Measurements from ENCODE around the gene PPP1R15A.

- TF ChIP-seq RAD21 (IDR thresholded peaks at IDR 0.05; ENCODE audit: low read depth) = no peak
- TF ChIP-seq REST (IDR thresholded peaks at IDR 0.05; ENCODE audit: low read depth) = no peak
- TF ChIP-seq EGR1 (IDR thresholded peaks at IDR 0.05) = no peak
Measured at GRCh38 chr19:48878196-48879024, 6.2 kb downstream of the PPP1R15A start.

All from Ishikawa (cell line).